ENCODE results near the gene NCK2.

The NCK2 gene

DNA sequence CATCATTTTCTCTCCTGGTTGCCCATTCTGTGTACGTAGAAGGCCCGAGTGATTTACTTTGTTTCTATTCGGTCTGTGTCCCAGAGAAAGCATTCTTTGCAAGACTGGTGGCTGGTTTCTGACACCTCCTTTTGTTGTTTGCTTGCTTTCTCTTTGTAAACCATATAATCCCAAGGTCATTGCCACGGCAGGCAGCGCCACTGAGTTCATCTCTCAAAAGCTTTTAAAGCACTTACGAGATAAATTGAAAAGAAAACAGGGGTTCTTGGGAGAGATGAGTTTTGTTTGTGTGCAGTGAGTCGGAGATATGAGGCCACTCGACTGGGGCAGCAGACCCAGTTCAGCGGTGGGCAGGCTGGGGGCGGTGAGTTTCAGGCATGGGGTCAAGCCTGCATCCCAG, 137.6 kb downstream of the NCK2 start:
- no peak for DNase-seq
- Histone ChIP-seq H3K36me3 (no peaks in the 10 kb centered on the region), H3K4me3 (ENCODE audit: low read depth, low read length) (no peak overlapping the region), H3K27me3 (no peaks in the 10 kb centered on the region), H3K4me1 (no peaks in the 10 kb centered on the region), H3K9me3 (no peaks in the 10 kb centered on the region)
- TF ChIP-seq CTCF (IDR thresholded peaks at IDR 0.05; ENCODE audit: low read depth, low read length): no peak

GRCh38 chr2:105882920-105883435, 138.3 kb downstream of the NCK2 start:
- Histone ChIP-seq H3K36me3 (no peaks in the 10 kb centered on the region), H3K9me3 (no peaks in the 10 kb centered on the region), H3K4me1 (no peaks in the 10 kb centered on the region)

GRCh38 chr2:105883911-105884694, 139.4 kb downstream of the NCK2 start:
- Histone ChIP-seq H3K27me3 (no peaks in the 10 kb centered on the region), H3K4me3 (ENCODE audit: low read depth, low read length) (no peak overlapping the region), H3K4me1 (no peaks in the 10 kb centered on the region), H3K9me3 (no peaks in the 10 kb centered on the region), H3K36me3 (no peaks in the 10 kb centered on the region)
- no peak for DNase-seq
- TF ChIP-seq CTCF (IDR thresholded peaks at IDR 0.05; ENCODE audit: low read depth, low read length): no peak

More at GRCh38 chr2:105882920-105883435, 138.3 kb downstream of the NCK2 start:
- Histone ChIP-seq H3K27me3 (no peaks in the 10 kb centered on the region), H3K4me3 (ENCODE audit: low read depth, low read length) (no peak overlapping the region)
- DNase-seq: no peak
- TF ChIP-seq CTCF (IDR thresholded peaks at IDR 0.05; ENCODE audit: low read depth, low read length): no peak

GRCh38 chr2:105885456-105885855, 140.7 kb downstream of the NCK2 start:
- Histone ChIP-seq H3K4me3 (ENCODE audit: low read depth, low read length) (no peak overlapping the region), H3K27me3 (no peaks in the 10 kb centered on the region), H3K4me1 (no peaks in the 10 kb centered on the region), H3K36me3 (no peaks in the 10 kb centered on the region), H3K9me3 (no peaks in the 10 kb centered on the region)
- no peak for TF ChIP-seq CTCF (IDR thresholded peaks at IDR 0.05; ENCODE audit: low read depth, low read length)
- DNase-seq: no peak

DNA sequence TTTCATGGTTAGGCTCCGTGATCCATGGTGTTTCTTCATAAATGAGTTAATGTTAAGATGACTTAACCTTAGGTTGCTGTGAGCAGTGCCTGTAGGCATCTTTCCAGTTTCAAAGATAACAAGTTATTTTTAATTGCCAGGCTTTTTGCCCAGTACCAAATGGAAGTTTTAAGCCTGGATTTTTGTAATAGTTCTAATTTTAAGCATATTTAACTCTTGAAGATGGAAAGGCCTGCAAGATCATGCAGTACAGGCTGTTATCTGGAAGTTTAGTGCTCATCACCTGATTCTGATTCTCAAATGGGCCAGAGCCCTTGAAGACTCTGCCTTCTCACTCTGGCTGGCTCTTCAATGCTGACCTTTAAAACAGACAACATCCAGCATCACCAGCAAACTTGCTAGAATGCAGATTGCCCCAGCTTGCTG, 141.3 kb downstream of the NCK2 start:
- Histone ChIP-seq H3K4me1 (no peaks in the 10 kb centered on the region), H3K36me3 (no peaks in the 10 kb centered on the region), H3K4me3 (ENCODE audit: low read depth, low read length) (no peak overlapping the region), H3K9me3 (no peaks in the 10 kb centered on the region), H3K27me3 (no peaks in the 10 kb centered on the region)
- TF ChIP-seq CTCF (IDR thresholded peaks at IDR 0.05; ENCODE audit: low read depth, low read length): no peak
- no peak for DNase-seq

GRCh38 chr2:105886687-105887086, 142.0 kb downstream of the NCK2 start:
- H3K27me3 ChIP-seq: no peaks in the 10 kb centered on the region
- H3K36me3 ChIP-seq: no peaks in the 10 kb centered on the region
- TF ChIP-seq CTCF (IDR thresholded peaks at IDR 0.05; ENCODE audit: low read depth, low read length): no peak
- H3K4me3 ChIP-seq (ENCODE audit: low read depth, low read length): no peak overlapping the region
- DNase-seq: no peak
- no peaks in the 10 kb centered on the region for H3K4me1 ChIP-seq
- no peaks in the 10 kb centered on the region for H3K9me3 ChIP-seq

All from BE2C (cell line).